Activated CD4-positive, alpha-beta T cell treated with anti-CD3 and anti-CD28 coated beads, Interleukin-2, amount 50 U/mL, for 24 hours (primary cell): Measurements from ENCODE around the gene NIF3L1.

ENCODE experiments used
- DNase-seq, 2 donors: peaks; one replicate each; pipeline ENCODE4 v3.0.0-alpha.2; 2020; ENCODE audit warnings: low read depth in 1 of 2, low spot score in 1 of 2

NIF3L1 gene

GRCh38 chr2:200888704-200889625 is at the start of gene NIF3L1, which contains the start of gene PPIL3:
Gene NIF3L1 (plus strand): TSS chr2:200889371. CDS start chr2:200891944, 2,573 bp downstream.
Gene PPIL3 (minus strand): TSS chr2:200889077. CDS start chr2:200887615, 1,462 bp downstream.
- DNase-seq: peak; percentile 94 to 97

- no peak for DNase-seq
Observed at GRCh38 chr2:200839513-200839912, 49.7 kb upstream of the NIF3L1 start.

- DNase-seq: no peak
Observed at GRCh38 chr2:200843993-200844948, 44.9 kb upstream of the NIF3L1 start.

GRCh38 chr2:200845194-200845593 is 44.0 kb upstream of the NIF3L1 start:
- no peak for DNase-seq

- DNase-seq: no peak
Observed at GRCh38 chr2:200845669-200846325, 43.4 kb upstream of the NIF3L1 start.

GRCh38 chr2:200847269-200847668 is 41.9 kb upstream of the NIF3L1 start:
- DNase-seq: no peak

GRCh38 chr2:200847939-200848338 is 41.2 kb upstream of the NIF3L1 start:
- no peak for DNase-seq

- no peak for DNase-seq
Observed at GRCh38 chr2:200850512-200851256, 38.5 kb upstream of the NIF3L1 start.

- no peak for DNase-seq
Observed at GRCh38 chr2:200851398-200852248, 37.5 kb upstream of the NIF3L1 start.

- DNase-seq: no peak
Observed at GRCh38 chr2:200852605-200853004, 36.6 kb upstream of the NIF3L1 start.

- DNase-seq: no peak
Observed at GRCh38 chr2:200856806-200857205, 32.4 kb upstream of the NIF3L1 start.

- peak in 1 of 2 donors; percentile 19 for DNase-seq
Observed at GRCh38 chr2:200860092-200860795, 28.9 kb upstream of the NIF3L1 start.

GRCh38 chr2:200861617-200862155 is 27.5 kb upstream of the NIF3L1 start:
- DNase-seq: no peak

GRCh38 chr2:200862532-200863000 is 26.6 kb upstream of the NIF3L1 start:
- peak; percentile 24 to 72 for DNase-seq

GRCh38 chr2:200863782-200864175 is 25.4 kb upstream of the NIF3L1 start:
- DNase-seq: no peak

GRCh38 chr2:200864176-200865034 is 24.8 kb upstream of the NIF3L1 start, which contains the start of gene CLK1:
Gene CLK1 (minus strand): TSS chr2:200864658. CDS start chr2:200861862, 2,796 bp downstream.
- DNase-seq: peak; percentile 90 to 94

- DNase-seq: no peak
Observed at GRCh38 chr2:200869014-200869413, 20.2 kb upstream of the NIF3L1 start.
